Measurements from ENCODE around the gene SPPL3. TPM values are rescaled to one million over a fixed set of nuclear protein-coding genes. Genes with fewer than 3 reads are reported as not detected.

The SPPL3 gene
- total RNA-seq, 1 donor from 2014 or later: 67.6 TPM

GRCh38 chr12:120835304-120835612 lies 68.9 kb downstream of the SPPL3 start:
- no peak for DNase-seq (ENCODE audit: extremely low spot score, unreplicated experiment)
- Mint-ChIP-seq H3K4me1 (ENCODE audit: unreplicated experiment) (peaks cover 39% of the 10 kb centered on the region), H3K27me3 (no peaks in the 10 kb centered on the region), H3K36me3 (peaks cover 1% of the 10 kb centered on the region), H3K27ac (peak overlapping the region; percentile 51), H3K4me3 (peak overlapping the region; percentile 15), H3K9me3 (no peaks in the 10 kb centered on the region)
- TF ChIP-seq, protein P1, sequence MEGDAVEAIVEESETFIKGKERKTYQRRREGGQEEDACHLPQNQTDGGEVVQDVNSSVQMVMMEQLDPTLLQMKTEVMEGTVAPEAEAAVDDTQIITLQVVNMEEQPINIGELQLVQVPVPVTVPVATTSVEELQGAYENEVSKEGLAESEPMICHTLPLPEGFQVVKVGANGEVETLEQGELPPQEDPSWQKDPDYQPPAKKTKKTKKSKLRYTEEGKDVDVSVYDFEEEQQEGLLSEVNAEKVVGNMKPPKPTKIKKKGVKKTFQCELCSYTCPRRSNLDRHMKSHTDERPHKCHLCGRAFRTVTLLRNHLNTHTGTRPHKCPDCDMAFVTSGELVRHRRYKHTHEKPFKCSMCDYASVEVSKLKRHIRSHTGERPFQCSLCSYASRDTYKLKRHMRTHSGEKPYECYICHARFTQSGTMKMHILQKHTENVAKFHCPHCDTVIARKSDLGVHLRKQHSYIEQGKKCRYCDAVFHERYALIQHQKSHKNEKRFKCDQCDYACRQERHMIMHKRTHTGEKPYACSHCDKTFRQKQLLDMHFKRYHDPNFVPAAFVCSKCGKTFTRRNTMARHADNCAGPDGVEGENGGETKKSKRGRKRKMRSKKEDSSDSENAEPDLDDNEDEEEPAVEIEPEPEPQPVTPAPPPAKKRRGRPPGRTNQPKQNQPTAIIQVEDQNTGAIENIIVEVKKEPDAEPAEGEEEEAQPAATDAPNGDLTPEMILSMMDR (conservative IDR thresholded peaks at IDR 0.05): no peak

GRCh38 chr12:120834489-120835303 lies 69.5 kb downstream of the SPPL3 start:
- TF ChIP-seq, protein P1 (conservative IDR thresholded peaks at IDR 0.05): no peak
- H3K36me3 Mint-ChIP-seq: no peaks in the 10 kb centered on the region

GRCh38 chr12:120833849-120834248 lies 70.3 kb downstream of the SPPL3 start:
- TF ChIP-seq, protein P1 (conservative IDR thresholded peaks at IDR 0.05): no peak
- Mint-ChIP-seq H3K27me3 (no peaks in the 10 kb centered on the region), H3K4me1 (ENCODE audit: unreplicated experiment) (peaks cover 42% of the 10 kb centered on the region), H3K4me3 (no peak overlapping the region), H3K27ac (no peak overlapping the region), H3K36me3 (no peaks in the 10 kb centered on the region), H3K9me3 (no peaks in the 10 kb centered on the region)
- no peak for DNase-seq (ENCODE audit: extremely low spot score, unreplicated experiment)

More at GRCh38 chr12:120834489-120835303, 69.5 kb downstream of the SPPL3 start:
- Mint-ChIP-seq H3K4me3 (no peak overlapping the region), H3K27me3 (no peaks in the 10 kb centered on the region), H3K9me3 (no peaks in the 10 kb centered on the region), H3K4me1 (ENCODE audit: unreplicated experiment) (peaks cover 39% of the 10 kb centered on the region), H3K27ac (no peak overlapping the region)
- DNase-seq (ENCODE audit: extremely low spot score, unreplicated experiment): no peak

DNA sequence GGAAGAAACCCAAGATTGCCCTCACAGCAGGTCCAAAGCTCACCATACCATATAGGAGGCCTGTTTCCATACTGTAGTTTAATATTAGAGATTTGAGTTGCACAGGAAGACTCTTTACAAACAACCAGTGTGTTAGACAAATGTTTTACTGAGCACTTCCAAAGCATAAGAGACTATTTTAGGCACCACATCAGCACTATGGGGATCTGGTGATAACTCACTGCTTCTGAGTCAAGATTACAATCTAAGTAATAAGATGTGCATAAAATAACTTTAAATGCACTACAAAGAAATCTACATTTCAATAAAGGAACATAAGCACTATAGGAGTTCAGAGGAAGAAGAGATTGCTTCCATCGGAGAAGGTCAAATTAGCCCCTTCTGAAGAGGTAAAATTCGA lies 71.4 kb downstream of the SPPL3 start:
- H3K4me1 Mint-ChIP-seq (ENCODE audit: unreplicated experiment): peaks cover 42% of the 10 kb centered on the region
- H3K9me3 Mint-ChIP-seq: no peaks in the 10 kb centered on the region
- no peak overlapping the region for H3K27ac Mint-ChIP-seq
- no peak overlapping the region for H3K4me3 Mint-ChIP-seq
- no peaks in the 10 kb centered on the region for H3K36me3 Mint-ChIP-seq
- DNase-seq (ENCODE audit: extremely low spot score, unreplicated experiment): no peak
- H3K27me3 Mint-ChIP-seq: no peaks in the 10 kb centered on the region
- TF ChIP-seq, protein P1 (conservative IDR thresholded peaks at IDR 0.05): no peak

DNA sequence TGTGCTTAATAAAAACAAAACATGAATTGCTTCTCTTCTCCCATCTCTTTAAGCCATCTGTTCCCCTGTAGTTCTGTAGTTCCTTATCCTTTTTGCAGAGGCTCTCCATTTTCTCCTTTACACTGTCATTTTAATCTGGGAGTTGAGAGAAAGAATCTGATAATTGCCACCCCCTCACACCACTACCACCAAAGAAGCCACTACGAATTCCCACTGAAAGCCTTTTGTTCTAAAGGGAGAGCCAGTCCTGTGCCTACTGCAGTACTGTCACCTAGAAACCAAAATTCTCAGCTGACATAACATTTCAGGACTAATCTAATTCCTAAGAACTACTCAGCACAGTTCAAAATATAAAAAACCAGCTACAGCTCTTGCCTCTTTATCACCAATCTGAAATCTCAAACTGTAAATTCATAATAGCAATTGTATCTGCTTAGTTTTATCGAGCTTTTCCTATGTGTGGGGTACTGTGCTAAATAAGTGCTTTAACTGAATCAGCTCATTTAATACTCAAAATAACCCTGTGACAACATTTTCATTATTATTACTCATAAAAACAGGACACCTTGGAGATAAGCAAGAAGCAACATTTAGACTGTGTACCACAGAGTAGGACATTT lies 72.4 kb downstream of the SPPL3 start:
- TF ChIP-seq, protein P1 (conservative IDR thresholded peaks at IDR 0.05): no peak
- Mint-ChIP-seq H3K36me3 (no peaks in the 10 kb centered on the region), H3K4me3 (peak overlapping the region; percentile 23), H3K27ac (peak overlapping the region; percentile 16), H3K27me3 (no peaks in the 10 kb centered on the region), H3K4me1 (ENCODE audit: unreplicated experiment) (peaks cover 42% of the 10 kb centered on the region), H3K9me3 (no peaks in the 10 kb centered on the region)
- no peak for DNase-seq (ENCODE audit: extremely low spot score, unreplicated experiment)
